ENCODE measurements around the gene KCNJ5. TPM values are rescaled to one million over a fixed set of nuclear protein-coding genes. Genes with fewer than 3 reads are reported as not detected.
A peak's percentile ranks its signal among the peaks of the same experiment; 100 is the strongest.

Gene KCNJ5
- total and polyA plus RNA-seq, 10 of the 15 experiments (the other 5 are each of a cell fraction or from before 2014, with no cell fraction given) = 0.03 TPM; not detected in 8

DNA sequence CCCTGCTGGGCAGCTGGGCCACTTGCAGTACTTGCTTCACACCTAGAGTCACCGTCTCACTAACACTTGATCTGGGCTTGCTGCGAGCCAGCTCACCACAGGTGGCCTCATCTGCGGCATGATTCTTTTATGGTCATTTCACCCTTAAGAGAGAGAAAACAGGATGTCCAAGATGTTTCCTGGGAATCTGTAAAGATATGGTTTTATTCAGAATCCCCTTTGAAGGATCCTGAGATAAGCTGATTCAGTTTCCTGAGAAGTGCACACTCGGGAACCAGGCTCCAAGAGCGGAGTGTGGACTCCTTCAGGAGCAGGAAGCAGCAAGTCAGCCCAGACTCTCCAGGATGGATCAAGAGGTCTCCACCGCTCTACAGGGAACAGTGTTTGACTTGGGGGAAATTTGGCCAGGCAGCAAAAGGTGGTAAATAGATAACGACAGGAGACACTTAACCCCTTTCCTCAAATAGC lies 73.3 kb downstream of the KCNJ5 start:
- SMC1A ChIA-PET (ENCODE audit: uncharacterized antibody, unreplicated experiment) = interaction anchor here (1.2 kb wide), 1 partner anchor 59 kb away, joined by 3 read pairs; no protein-coding TSS in a partner anchor
- no peak for ATAC-seq
- WGBS (ENCODE audit: insufficient coverage, insufficient replicate concordance, low lambda C conversion rate, missing lambda C conversion rate) = 49% methylated on average over 7 of the region's 7 CpGs
- no peak for TF ChIP-seq ZNF622 (IDR thresholded peaks at IDR 0.05)
- no peak for TF ChIP-seq IRF5 (IDR thresholded peaks at IDR 0.05; ENCODE audit: borderline replicate concordance)
- no peak for TF ChIP-seq CEBPB (IDR thresholded peaks at IDR 0.05; ENCODE audit: borderline replicate concordance in 1 of 2, low read depth in 2 of 2, low read length in 2 of 2)
- no peaks in the 10 kb centered on the region for H3K9me3 ChIP-seq (replicated peaks; ENCODE audit: control insufficient read depth, insufficient read depth, low read length)
- peaks cover 15% of the 10 kb centered on the region for H3K4me1 ChIP-seq (ENCODE audit: control insufficient read depth, insufficient read depth, low read length)
- RAD21 ChIA-PET (ENCODE audit: unreplicated experiment) = interaction anchor here (1.1 to 1.8 kb wide), 3 partner anchors 8 to 79 kb away, joined by 3 to 8 read pairs (median 7); no protein-coding TSS in a partner anchor
- peak overlapping the region; percentile 2; the same call in 1 of the 2 replicates for H2AFZ ChIP-seq (ENCODE audit: control insufficient read depth, low read depth, low read length)
- no peaks in the 10 kb centered on the region for H4K20me1 ChIP-seq (ENCODE audit: control insufficient read depth, insufficient read depth)
- no peak for FAIRE-seq
- H3K4me2 ChIP-seq (ENCODE audit: control insufficient read depth, insufficient read depth) = no peak overlapping the region
- H3K27ac ChIP-seq (ENCODE audit: control insufficient read depth, insufficient read depth) = no peak overlapping the region
- no peaks in the 10 kb centered on the region for H3K79me2 ChIP-seq (ENCODE audit: control insufficient read depth, insufficient read depth, low read length)
- no peaks in the 10 kb centered on the region; a peak in 1 of 4 replicates for H3K36me3 ChIP-seq (ENCODE audit: control insufficient read depth in 2 of 2, insufficient read depth in 2 of 2, low read length in 1 of 2)
- no peak overlapping the region for H3K9ac ChIP-seq (ENCODE audit: control insufficient read depth, insufficient read depth, low read length)
- POLR2A ChIA-PET = no interaction called here
- no TSS peak for BruUV-seq (replicated peaks)
- intact Hi-C loops (cut with micrococcal nuclease; ENCODE audit: unreplicated experiment) = no loop called here
- CTCF ChIA-PET = interaction anchor here (2.1 to 20.8 kb wide), 2 partner anchors 8 to 76 kb away, joined by 8 to 480 read pairs; partner anchors contain the start of gene KCNJ5
- in situ Hi-C loops (cut with MboI) = no loop called here
- H3K4me3 ChIP-seq = no peak overlapping the region
- H3K27me3 ChIP-seq (replicated peaks in 1 of 2; ENCODE audit: control insufficient read depth in 2 of 2, insufficient read depth in 2 of 2, low read length in 1 of 2) = 0 out of 4 replicates have a peak, but pooled peaks cover 0 to 6% of the 10 kb centered on the region in 2 experiments
- no peak for DNase-seq (ENCODE audit: low read depth, low spot score)

- ChIA-PET POLR2A (no interaction called here), RAD21 (ENCODE audit: unreplicated experiment) (interaction anchor here (1.7 to 1.8 kb wide), 2 partner anchors 9 to 80 kb away, joined by 7 to 8 read pairs; no protein-coding TSS in a partner anchor), SMC1A (ENCODE audit: uncharacterized antibody, unreplicated experiment) (interaction anchor here (1.2 kb wide), 1 partner anchor 60 kb away, joined by 3 read pairs; no protein-coding TSS in a partner anchor), CTCF (interaction anchor here (2.1 to 20.8 kb wide), 2 partner anchors 9 to 77 kb away, joined by 8 to 480 read pairs; partner anchors contain the start of gene KCNJ5)
- H3K9ac ChIP-seq (ENCODE audit: control insufficient read depth, insufficient read depth, low read length) = no peak overlapping the region
- no peak overlapping the region for H3K27ac ChIP-seq (ENCODE audit: control insufficient read depth, insufficient read depth)
- H3K79me2 ChIP-seq (ENCODE audit: control insufficient read depth, insufficient read depth, low read length) = no peaks in the 10 kb centered on the region
- peak overlapping the region; percentile 31 for H2AFZ ChIP-seq (ENCODE audit: control insufficient read depth, low read depth, low read length)
- peaks cover 15% of the 10 kb centered on the region for H3K4me1 ChIP-seq (ENCODE audit: control insufficient read depth, insufficient read depth, low read length)
- peak; percentile 97 for ATAC-seq
- no peaks in the 10 kb centered on the region for H3K9me3 ChIP-seq (replicated peaks; ENCODE audit: control insufficient read depth, insufficient read depth, low read length)
- H3K4me3 ChIP-seq = no peak overlapping the region
- no peaks in the 10 kb centered on the region for H3K27me3 ChIP-seq (replicated peaks in 1 of 2; ENCODE audit: control insufficient read depth in 2 of 2, insufficient read depth in 2 of 2, low read length in 1 of 2)
- peak; percentile 59 for DNase-seq (ENCODE audit: low read depth, low spot score)
- H3K4me2 ChIP-seq (ENCODE audit: control insufficient read depth, insufficient read depth) = peak overlapping the region; percentile 82
- 13% methylated on average over 4 of the region's 4 CpGs for WGBS (ENCODE audit: insufficient coverage, insufficient replicate concordance, low lambda C conversion rate, missing lambda C conversion rate)
- H4K20me1 ChIP-seq (ENCODE audit: control insufficient read depth, insufficient read depth) = no peaks in the 10 kb centered on the region
- in situ Hi-C loops (cut with MboI) = no loop called here
- intact Hi-C loops (cut with micrococcal nuclease; ENCODE audit: unreplicated experiment) = no loop called here
- H3K36me3 ChIP-seq (ENCODE audit: control insufficient read depth in 2 of 2, insufficient read depth in 2 of 2, low read length in 1 of 2) = no peaks in the 10 kb centered on the region; a peak in 1 of 4 replicates
- no TSS peak for BruUV-seq (replicated peaks)
- peak; percentile 96 for FAIRE-seq
- TF ChIP-seq, protein P1, sequence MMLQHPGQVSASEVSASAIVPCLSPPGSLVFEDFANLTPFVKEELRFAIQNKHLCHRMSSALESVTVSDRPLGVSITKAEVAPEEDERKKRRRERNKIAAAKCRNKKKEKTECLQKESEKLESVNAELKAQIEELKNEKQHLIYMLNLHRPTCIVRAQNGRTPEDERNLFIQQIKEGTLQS (IDR thresholded peaks at IDR 0.05; ENCODE audit: borderline replicate concordance, extremely low read depth, low read depth, low read length) = no peak
- TF ChIP-seq RAD51 (IDR thresholded peaks at IDR 0.05) = peak; percentile 89
- TF ChIP-seq JUNB (IDR thresholded peaks at IDR 0.05) = peak; percentile 84
- TF ChIP-seq, protein P2, sequence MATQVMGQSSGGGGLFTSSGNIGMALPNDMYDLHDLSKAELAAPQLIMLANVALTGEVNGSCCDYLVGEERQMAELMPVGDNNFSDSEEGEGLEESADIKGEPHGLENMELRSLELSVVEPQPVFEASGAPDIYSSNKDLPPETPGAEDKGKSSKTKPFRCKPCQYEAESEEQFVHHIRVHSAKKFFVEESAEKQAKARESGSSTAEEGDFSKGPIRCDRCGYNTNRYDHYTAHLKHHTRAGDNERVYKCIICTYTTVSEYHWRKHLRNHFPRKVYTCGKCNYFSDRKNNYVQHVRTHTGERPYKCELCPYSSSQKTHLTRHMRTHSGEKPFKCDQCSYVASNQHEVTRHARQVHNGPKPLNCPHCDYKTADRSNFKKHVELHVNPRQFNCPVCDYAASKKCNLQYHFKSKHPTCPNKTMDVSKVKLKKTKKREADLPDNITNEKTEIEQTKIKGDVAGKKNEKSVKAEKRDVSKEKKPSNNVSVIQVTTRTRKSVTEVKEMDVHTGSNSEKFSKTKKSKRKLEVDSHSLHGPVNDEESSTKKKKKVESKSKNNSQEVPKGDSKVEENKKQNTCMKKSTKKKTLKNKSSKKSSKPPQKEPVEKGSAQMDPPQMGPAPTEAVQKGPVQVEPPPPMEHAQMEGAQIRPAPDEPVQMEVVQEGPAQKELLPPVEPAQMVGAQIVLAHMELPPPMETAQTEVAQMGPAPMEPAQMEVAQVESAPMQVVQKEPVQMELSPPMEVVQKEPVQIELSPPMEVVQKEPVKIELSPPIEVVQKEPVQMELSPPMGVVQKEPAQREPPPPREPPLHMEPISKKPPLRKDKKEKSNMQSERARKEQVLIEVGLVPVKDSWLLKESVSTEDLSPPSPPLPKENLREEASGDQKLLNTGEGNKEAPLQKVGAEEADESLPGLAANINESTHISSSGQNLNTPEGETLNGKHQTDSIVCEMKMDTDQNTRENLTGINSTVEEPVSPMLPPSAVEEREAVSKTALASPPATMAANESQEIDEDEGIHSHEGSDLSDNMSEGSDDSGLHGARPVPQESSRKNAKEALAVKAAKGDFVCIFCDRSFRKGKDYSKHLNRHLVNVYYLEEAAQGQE (IDR thresholded peaks at IDR 0.05; ENCODE audit: low read depth, low read length) = no peak
- TF ChIP-seq ZNF274 (IDR thresholded peaks at IDR 0.05; ENCODE audit: insufficient read depth, insufficient read length) = no peak
- TF ChIP-seq ZNF217 (IDR thresholded peaks at IDR 0.05) = 0 out of 2 replicates have a peak, but pooled peaks have one; percentile 27
- TF ChIP-seq KDM1A (IDR thresholded peaks at IDR 0.05; ENCODE audit: borderline replicate concordance) = no peak
- TF ChIP-seq NRF1 (conservative IDR thresholded peaks at IDR 0.05; ENCODE audit: low read depth, low read length) = no peak
These were observed 74.3 kb downstream of the KCNJ5 start for GRCh38 chr11:128965485-128965884.
